Choroid plexus epithelial cell (primary cell): ENCODE results near the gene PBX4.

Source experiments
- DNase-seq: peaks from one replicate; pipeline ENCODE4 v3.0.0-alpha.2; 2010; ENCODE audit warnings: low read depth
- H3K4me3 ChIP-seq: 2 replicates; pipeline ENCODE4 v1.5.1; 2011; ENCODE audit warnings: low read depth, mild to moderate bottlenecking, control low read depth, low read length, moderate library complexity
- TF ChIP-seq, protein P1 (sequence below): conservative IDR thresholded peaks from 2 replicates; pipeline ENCODE4 v1.5.1; 2011; ENCODE audit warnings: low read depth, mild to moderate bottlenecking, control low read depth, inconsistent platforms, low read length, moderate library complexity

The PBX4 gene

DNA sequence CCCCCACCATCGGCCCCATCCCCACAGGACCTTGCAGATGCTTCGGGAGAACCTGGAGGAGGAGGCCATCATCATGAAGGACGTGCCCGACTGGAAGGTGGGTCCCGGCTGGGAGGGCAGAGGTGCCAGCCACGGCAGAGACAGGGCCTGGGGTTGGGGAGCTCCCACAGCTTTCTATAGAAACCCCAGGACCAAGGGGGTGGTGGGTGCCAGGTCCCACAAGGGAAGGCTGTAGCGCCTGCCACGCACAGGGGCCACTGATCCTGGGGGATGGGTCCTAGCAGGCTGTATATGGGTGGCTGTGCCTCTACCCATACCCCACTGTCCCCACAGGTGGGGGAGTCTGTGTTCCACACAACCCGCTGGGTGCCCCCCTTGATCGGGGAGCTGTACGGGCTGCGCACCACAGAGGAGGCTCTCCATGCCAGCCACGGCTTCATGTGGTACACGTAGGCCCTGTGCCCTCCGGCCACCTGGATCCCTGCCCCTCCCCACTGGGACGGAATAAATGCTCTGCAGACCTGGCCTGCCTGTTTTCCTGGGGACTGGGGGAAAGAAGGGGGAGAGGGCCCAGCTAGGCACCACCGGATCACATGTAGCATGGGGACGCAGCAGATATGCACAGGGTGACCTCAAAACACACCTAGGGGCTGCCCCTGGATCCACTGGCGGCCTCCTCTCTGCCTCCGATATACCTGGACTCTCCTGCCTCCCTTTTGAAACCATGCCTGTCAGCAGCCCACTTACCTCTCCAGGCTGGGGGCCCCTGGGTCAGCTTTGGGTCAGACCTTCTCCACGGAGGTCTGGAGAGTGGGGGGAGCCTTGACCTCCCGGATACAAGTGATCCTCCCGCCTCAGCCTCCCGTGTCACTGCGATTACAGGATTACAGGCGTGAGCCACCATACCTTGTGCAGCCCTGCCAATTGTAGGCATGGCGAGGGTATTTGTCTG lies 90.5 kb downstream of the PBX4 start:
- no peak for DNase-seq
- no peak overlapping the region for H3K4me3 ChIP-seq
- TF ChIP-seq, protein P1, sequence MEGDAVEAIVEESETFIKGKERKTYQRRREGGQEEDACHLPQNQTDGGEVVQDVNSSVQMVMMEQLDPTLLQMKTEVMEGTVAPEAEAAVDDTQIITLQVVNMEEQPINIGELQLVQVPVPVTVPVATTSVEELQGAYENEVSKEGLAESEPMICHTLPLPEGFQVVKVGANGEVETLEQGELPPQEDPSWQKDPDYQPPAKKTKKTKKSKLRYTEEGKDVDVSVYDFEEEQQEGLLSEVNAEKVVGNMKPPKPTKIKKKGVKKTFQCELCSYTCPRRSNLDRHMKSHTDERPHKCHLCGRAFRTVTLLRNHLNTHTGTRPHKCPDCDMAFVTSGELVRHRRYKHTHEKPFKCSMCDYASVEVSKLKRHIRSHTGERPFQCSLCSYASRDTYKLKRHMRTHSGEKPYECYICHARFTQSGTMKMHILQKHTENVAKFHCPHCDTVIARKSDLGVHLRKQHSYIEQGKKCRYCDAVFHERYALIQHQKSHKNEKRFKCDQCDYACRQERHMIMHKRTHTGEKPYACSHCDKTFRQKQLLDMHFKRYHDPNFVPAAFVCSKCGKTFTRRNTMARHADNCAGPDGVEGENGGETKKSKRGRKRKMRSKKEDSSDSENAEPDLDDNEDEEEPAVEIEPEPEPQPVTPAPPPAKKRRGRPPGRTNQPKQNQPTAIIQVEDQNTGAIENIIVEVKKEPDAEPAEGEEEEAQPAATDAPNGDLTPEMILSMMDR, result no peak

DNA sequence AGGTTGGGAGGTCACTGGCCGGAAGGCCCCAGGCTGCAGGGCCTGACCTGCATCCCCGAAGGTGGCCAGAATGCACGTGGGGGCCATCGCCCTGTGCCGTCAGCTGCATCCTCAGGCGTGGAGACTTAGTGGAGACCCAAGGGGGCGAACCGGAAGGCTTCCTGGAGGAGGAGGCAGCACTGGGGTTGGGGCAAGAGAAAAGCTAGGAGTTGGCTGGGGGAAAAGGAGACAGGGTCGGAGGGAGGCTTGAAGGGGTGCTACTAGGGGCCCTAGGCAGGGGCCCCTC lies 91.2 kb downstream of the PBX4 start:
- no peak overlapping the region for H3K4me3 ChIP-seq
- TF ChIP-seq, protein P1, result no peak
- DNase-seq, result no peak

DNA sequence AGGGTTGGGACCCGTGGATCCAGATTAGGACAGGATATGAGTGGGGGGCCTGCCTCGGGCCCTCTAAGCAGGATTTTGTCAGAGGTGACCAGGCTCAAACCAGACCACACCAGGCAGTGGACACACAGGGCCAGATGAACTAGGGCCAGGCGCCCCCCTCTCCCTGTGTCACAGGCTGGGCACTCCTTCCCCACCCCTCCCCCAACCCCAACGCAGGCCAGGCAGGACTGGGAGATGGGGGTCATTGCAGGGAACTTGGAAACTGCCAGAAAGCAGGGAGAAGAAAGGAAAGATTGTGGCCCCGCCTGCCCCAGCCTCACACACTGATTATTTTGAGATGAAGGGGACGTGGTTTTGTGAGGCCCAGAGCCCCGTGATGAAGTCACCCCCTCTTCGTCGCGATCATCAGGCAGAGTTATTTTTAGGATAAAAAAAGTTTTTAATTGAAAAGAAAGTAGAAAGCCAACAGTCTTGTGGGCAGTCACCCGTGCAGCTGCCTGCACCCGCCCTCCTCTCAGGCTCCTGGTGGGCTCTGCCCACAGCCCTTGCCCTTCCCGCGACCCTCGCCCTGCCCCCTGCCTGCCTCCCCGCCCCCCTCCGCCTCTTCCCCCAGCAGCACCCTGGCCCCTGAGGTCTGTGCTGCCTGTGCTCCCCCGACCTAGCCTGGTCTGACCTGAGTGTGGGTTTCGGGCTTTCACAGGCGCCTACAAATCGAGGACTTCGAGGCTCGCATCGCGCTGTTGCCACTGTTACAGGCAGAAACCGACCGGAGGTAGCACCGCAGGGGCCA lies 91.7 kb downstream of the PBX4 start:
- DNase-seq, result no peak
- no peak overlapping the region for H3K4me3 ChIP-seq
- TF ChIP-seq, protein P1, result no peak

DNA sequence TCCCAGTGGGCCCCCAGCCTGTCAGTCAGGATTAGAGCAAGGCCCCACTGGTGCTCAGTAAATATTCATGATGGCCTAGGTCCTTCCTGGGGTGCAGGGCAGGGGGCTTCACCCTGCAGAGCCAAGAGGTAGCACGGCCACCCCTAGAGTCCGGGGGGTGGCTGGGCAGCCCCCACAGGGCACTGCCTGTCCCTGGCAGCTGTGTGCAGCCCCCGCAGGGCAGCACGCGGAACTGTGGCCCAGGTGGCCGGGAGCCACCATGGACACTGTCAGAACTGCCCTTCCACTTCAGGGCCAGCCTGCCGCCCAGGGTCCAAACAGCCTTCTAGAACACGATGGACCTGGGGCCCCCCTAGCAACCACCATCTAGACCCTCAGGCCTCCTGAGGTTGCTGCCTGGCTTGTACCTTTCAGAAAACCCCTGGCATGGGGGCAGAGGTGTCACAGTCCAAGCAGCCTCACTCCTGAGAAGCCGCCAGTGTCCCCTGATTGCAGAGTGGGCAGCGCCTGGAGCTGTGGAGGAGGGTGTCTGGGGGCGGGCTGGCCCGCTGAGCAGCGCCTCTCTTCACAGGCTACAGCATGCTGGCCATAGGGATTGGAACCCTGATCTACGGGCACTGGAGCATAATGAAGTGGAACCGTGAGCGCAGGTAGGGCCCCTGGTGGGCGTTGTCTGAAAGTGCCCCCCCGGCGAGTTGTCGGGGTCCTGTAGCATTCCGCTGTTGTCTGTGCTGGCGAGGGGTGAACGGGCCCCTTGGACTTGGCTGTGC lies 92.7 kb downstream of the PBX4 start:
- TF ChIP-seq, protein P1, result no peak
- no peak for DNase-seq
- no peak overlapping the region for H3K4me3 ChIP-seq

DNA sequence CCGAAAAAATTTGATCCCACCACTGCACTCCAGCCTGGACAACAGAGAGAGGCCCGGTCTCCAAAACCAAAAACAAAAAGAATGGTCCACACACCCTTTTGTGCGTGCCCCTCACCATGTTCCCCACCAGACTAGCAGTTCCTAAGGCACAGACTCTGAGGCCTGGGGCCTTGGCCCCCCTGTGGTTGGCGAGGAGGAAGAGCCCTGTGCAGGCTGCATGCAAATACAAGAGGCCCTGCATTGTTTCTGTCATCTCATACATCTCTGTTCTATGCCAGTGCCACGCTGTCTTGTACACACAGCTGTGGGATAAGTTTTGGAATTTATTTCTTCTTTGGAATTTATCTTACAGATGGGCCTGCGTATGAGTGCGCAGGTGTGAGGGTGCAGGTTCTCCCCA lies 94.4 kb downstream of the PBX4 start:
- TF ChIP-seq, protein P1, result no peak
- no peak overlapping the region for H3K4me3 ChIP-seq
- DNase-seq, result no peak

DNA sequence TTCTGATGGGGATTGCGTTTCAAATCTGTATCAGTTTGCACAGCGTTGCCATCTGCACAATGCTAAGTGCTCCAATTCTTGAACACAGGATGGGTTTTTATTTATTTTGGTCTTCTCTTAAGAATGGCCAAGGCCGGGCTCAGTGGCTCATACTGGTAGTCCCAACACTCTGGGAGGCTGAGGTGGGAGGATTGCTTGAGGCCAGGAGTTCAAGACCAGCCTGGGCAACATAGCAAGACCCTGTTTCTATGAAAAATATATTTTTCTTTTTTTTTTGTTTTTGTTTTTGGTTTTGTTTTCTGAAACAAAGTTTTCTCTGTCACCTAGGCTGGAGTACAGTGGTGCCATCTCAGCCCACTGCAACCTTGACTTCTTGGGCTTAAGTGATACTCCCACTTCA lies 95.3 kb downstream of the PBX4 start:
- no peak overlapping the region for H3K4me3 ChIP-seq
- TF ChIP-seq, protein P1, result no peak

More for the DNA sequence above, 95.3 kb downstream of the PBX4 start:
- DNase-seq, result no peak
